ENCODE results near the gene GABRG3.

GRCh38 chr15:27175472-27176153, 204.6 kb downstream of the GABRG3 start:
- TF ChIP-seq CTCF (IDR thresholded peaks at IDR 0.05): no peak
- no peak for TF ChIP-seq POLR2A (IDR thresholded peaks at IDR 0.05)
